ENCODE data around the gene ANOS1. TPM values are rescaled to one million over a fixed set of nuclear protein-coding genes. Genes with fewer than 3 reads are reported as not detected.

Gene ANOS1
- total RNA-seq, 1 donor from 2014 or later, result 1.7 TPM

- H3K27ac ChIP-seq, result no peak overlapping the region
- no peaks in the 10 kb centered on the region for H3K9me3 ChIP-seq
- no peak overlapping the region for H3K4me3 ChIP-seq
- no peak for DNase-seq (ENCODE audit: low spot score in 2 of 2)
- intact Hi-C loops (cut with DNase I), result no loop called here
- no peaks in the 10 kb centered on the region for H3K36me3 ChIP-seq
- H3K27me3 ChIP-seq, result no peaks in the 10 kb centered on the region
- TF ChIP-seq CTCF (IDR thresholded peaks at IDR 0.05), result no peak
- H3K4me1 ChIP-seq, result no peaks in the 10 kb centered on the region
Observed at GRCh38 chrX:8647176-8647575, 84.8 kb downstream of the ANOS1 start.

GRCh38 chrX:8639949-8640475 is 91.9 kb downstream of the ANOS1 start:
- Histone ChIP-seq H3K27me3 (no peaks in the 10 kb centered on the region), H3K27ac (no peak overlapping the region), H3K4me1 (no peaks in the 10 kb centered on the region), H3K36me3 (no peaks in the 10 kb centered on the region), H3K4me3 (no peak overlapping the region), H3K9me3 (no peaks in the 10 kb centered on the region)
- no peak for DNase-seq (ENCODE audit: low spot score in 2 of 2)
- intact Hi-C loops (cut with DNase I), result no loop called here
- no peak for TF ChIP-seq CTCF (IDR thresholded peaks at IDR 0.05)

GRCh38 chrX:8636497-8636896 is 95.4 kb downstream of the ANOS1 start:
- TF ChIP-seq CTCF (IDR thresholded peaks at IDR 0.05), result no peak
- no peak overlapping the region for H3K4me3 ChIP-seq
- no peaks in the 10 kb centered on the region for H3K36me3 ChIP-seq
- H3K4me1 ChIP-seq, result no peaks in the 10 kb centered on the region
- H3K27ac ChIP-seq, result no peak overlapping the region
- no peak for DNase-seq (ENCODE audit: low spot score in 2 of 2)
- H3K27me3 ChIP-seq, result no peaks in the 10 kb centered on the region
- no peaks in the 10 kb centered on the region for H3K9me3 ChIP-seq
- intact Hi-C loops (cut with DNase I), result no loop called here

- no peaks in the 10 kb centered on the region for H3K27me3 ChIP-seq
- no peak overlapping the region for H3K4me3 ChIP-seq
- no peak for DNase-seq (ENCODE audit: low spot score in 2 of 2)
- no peak overlapping the region for H3K27ac ChIP-seq
- no peaks in the 10 kb centered on the region for H3K4me1 ChIP-seq
- H3K9me3 ChIP-seq, result no peaks in the 10 kb centered on the region
- intact Hi-C loops (cut with DNase I), result no loop called here
- H3K36me3 ChIP-seq, result no peaks in the 10 kb centered on the region
- TF ChIP-seq CTCF (IDR thresholded peaks at IDR 0.05), result no peak
Observed at GRCh38 chrX:8635812-8636211, 96.1 kb downstream of the ANOS1 start.

GRCh38 chrX:8632924-8633323 is 99.0 kb downstream of the ANOS1 start:
- TF ChIP-seq CTCF (IDR thresholded peaks at IDR 0.05), result no peak
- intact Hi-C loops (cut with DNase I), result no loop called here
- Histone ChIP-seq H3K4me3 (no peak overlapping the region), H3K27me3 (no peaks in the 10 kb centered on the region), H3K36me3 (no peaks in the 10 kb centered on the region), H3K9me3 (no peaks in the 10 kb centered on the region), H3K4me1 (no peaks in the 10 kb centered on the region), H3K27ac (no peak overlapping the region)
- no peak for DNase-seq (ENCODE audit: low spot score in 2 of 2)

- no peak for DNase-seq (ENCODE audit: low spot score in 2 of 2)
- no peak for TF ChIP-seq CTCF (IDR thresholded peaks at IDR 0.05)
- intact Hi-C loops (cut with DNase I), result no loop called here
Observed at GRCh38 chrX:8629871-8630270, 102.1 kb downstream of the ANOS1 start.

More at GRCh38 chrX:8629871-8630270, 102.1 kb downstream of the ANOS1 start:
- no peaks in the 10 kb centered on the region for H3K36me3 ChIP-seq
- H3K4me1 ChIP-seq, result no peaks in the 10 kb centered on the region
- no peaks in the 10 kb centered on the region for H3K9me3 ChIP-seq
- no peaks in the 10 kb centered on the region for H3K27me3 ChIP-seq
- H3K4me3 ChIP-seq, result no peak overlapping the region
- no peak overlapping the region for H3K27ac ChIP-seq

Data from ascending aorta (tissue), 2 donors.